OCI-LY1 (cell line): ENCODE results near the gene DRC1.

Source experiments
- H2AFZ ChIP-seq: fragments of 200-600 bp; sonication (generic), shearing (Covaris generic); 2 replicates; pipeline ENCODE4 v1.6.0; 2014; ENCODE audit warnings: antibody characterized with exemption, mild to moderate bottlenecking, low read length
- H3F3A ChIP-seq: fragments of 200-600 bp; sonication (generic), shearing (Covaris generic); 2 replicates; pipeline ENCODE4 v1.6.0; 2014; ENCODE audit warnings: mild to moderate bottlenecking, antibody characterized with exemption, low read length, moderate library complexity; ENCODE audit not compliant: insufficient read depth
- H3K27ac ChIP-seq: fragments of 200-600 bp; sonication (generic); 2 replicates; pipeline ENCODE4 v1.5.1; 2014; ENCODE audit warnings: low read length, mixed run types, mild to moderate bottlenecking, low read depth; ENCODE audit not compliant: poor library complexity, severe bottlenecking
- H3K27me3 ChIP-seq: fragments of 200-600 bp; sonication (generic); 2 replicates; pipeline ENCODE4 v1.6.0; 2014; ENCODE audit warnings: antibody characterized with exemption, mild to moderate bottlenecking, low read length, moderate library complexity; ENCODE audit not compliant: insufficient read depth
- H3K36me3 ChIP-seq: fragments of 200-600 bp; sonication (generic); 2 replicates; pipeline ENCODE4 v1.6.1; 2014; ENCODE audit warnings: mild to moderate bottlenecking, antibody characterized with exemption, low read length, moderate library complexity, mixed read lengths; ENCODE audit not compliant: insufficient read depth
- H3K4me1 ChIP-seq: fragments of 200-600 bp; sonication (generic); 2 replicates; pipeline ENCODE4 v1.5.1; 2014; ENCODE audit warnings: mild to moderate bottlenecking, low read length, moderate library complexity; ENCODE audit not compliant: insufficient read depth, severe bottlenecking
- H3K4me2 ChIP-seq: fragments of 200-600 bp; sonication (generic), shearing (Covaris generic); 2 replicates; pipeline ENCODE4 v1.6.1; 2014; ENCODE audit warnings: low read length
- H3K4me3 ChIP-seq: fragments of 200-600 bp; sonication (generic); 2 replicates; pipeline ENCODE4 v1.5.1; 2014; ENCODE audit warnings: low read length, low read depth, mild to moderate bottlenecking, mixed read lengths; ENCODE audit not compliant: poor library complexity, severe bottlenecking
- H3K79me2 ChIP-seq: fragments of 200-600 bp; shearing (Covaris generic); 2 replicates; pipeline ENCODE4 v1.6.1; 2016; ENCODE audit warnings: mixed run types, low read length, mixed read lengths; ENCODE audit not compliant: insufficient read depth
- H3K9ac ChIP-seq: fragments of 200-600 bp; sonication (generic), shearing (Covaris generic); 2 replicates; pipeline ENCODE4 v1.6.1; 2014; ENCODE audit warnings: mild to moderate bottlenecking, low read length, mixed read lengths
- H3K9me2 ChIP-seq: fragments of 200-600 bp; sonication (generic), shearing (Covaris generic); 2 replicates; pipeline ENCODE4 v1.6.1; 2014; ENCODE audit warnings: low read depth, mild to moderate bottlenecking, low read length, mixed read lengths
- H3K9me3 ChIP-seq: fragments of 200-600 bp; shearing (Covaris generic); 2 replicates; pipeline ENCODE4 v1.6.1; 2014; ENCODE audit warnings: low read length, mixed read lengths
- H4K20me1 ChIP-seq: fragments of 200-600 bp; sonication (generic), shearing (Covaris generic); 2 replicates; pipeline ENCODE4 v1.6.0; 2016; ENCODE audit warnings: mild to moderate bottlenecking, low read length; ENCODE audit not compliant: insufficient read depth
- EZH2 ChIP-seq: fragments of 200-600 bp; sonication (generic), shearing (Covaris generic); IDR thresholded peaks from 2 replicates; pipeline ENCODE4 v1.8.0; 2017; ENCODE audit warnings: borderline replicate concordance, mixed run types, mild to moderate bottlenecking, antibody characterized with exemption, low read length, moderate library complexity, mixed read lengths
- TF ChIP-seq, protein P1 (sequence below): fragments of 200-600 bp; sonication (generic), shearing (Covaris generic); IDR thresholded peaks from 2 replicates; pipeline ENCODE4 v1.5.1; 2017; ENCODE audit warnings: mild to moderate bottlenecking, antibody characterized with exemption, low read length, moderate library complexity, mixed read lengths

DRC1 gene

DNA sequence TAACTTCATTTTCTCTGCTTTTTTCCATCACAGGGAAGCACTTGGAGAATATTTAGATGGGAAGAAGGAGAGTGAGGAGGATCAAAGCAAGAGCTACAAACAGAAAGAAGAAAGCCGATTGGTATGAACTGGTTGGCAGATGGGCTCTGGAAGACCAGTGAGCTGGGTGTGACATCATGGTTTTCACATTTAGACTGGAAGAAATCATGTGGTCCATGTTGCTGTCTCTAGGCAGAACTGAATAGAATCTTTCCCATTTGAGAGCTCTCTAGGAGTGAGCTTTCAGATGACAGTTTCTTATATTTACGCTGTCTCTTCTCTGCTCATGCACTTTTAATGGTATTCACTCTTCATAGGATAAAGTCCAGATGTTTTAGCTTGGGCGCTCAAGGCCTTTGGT is 12.6 kb downstream of the DRC1 start:
- H2AFZ ChIP-seq: no peak overlapping the region
- no peaks in the 10 kb centered on the region for H3K9me2 ChIP-seq
- H3K4me2 ChIP-seq: no peak overlapping the region
- no peak overlapping the region for H3K27ac ChIP-seq
- no peaks in the 10 kb centered on the region for H3F3A ChIP-seq
- no peak overlapping the region for H3K9ac ChIP-seq
- no peaks in the 10 kb centered on the region for H3K36me3 ChIP-seq
- TF ChIP-seq, protein P1, sequence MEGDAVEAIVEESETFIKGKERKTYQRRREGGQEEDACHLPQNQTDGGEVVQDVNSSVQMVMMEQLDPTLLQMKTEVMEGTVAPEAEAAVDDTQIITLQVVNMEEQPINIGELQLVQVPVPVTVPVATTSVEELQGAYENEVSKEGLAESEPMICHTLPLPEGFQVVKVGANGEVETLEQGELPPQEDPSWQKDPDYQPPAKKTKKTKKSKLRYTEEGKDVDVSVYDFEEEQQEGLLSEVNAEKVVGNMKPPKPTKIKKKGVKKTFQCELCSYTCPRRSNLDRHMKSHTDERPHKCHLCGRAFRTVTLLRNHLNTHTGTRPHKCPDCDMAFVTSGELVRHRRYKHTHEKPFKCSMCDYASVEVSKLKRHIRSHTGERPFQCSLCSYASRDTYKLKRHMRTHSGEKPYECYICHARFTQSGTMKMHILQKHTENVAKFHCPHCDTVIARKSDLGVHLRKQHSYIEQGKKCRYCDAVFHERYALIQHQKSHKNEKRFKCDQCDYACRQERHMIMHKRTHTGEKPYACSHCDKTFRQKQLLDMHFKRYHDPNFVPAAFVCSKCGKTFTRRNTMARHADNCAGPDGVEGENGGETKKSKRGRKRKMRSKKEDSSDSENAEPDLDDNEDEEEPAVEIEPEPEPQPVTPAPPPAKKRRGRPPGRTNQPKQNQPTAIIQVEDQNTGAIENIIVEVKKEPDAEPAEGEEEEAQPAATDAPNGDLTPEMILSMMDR: no peak
- no peak for TF ChIP-seq EZH2
- H3K9me3 ChIP-seq: no peaks in the 10 kb centered on the region
- H3K4me3 ChIP-seq: no peak overlapping the region
- H3K79me2 ChIP-seq: no peaks in the 10 kb centered on the region
- no peaks in the 10 kb centered on the region; the same call in 1 of the 2 replicates for H3K27me3 ChIP-seq
- no peaks in the 10 kb centered on the region for H4K20me1 ChIP-seq
- H3K4me1 ChIP-seq: peaks cover 9% of the 10 kb centered on the region

- no peaks in the 10 kb centered on the region; the same call in 1 of the 2 replicates for H3K27me3 ChIP-seq
- H3K4me1 ChIP-seq: no peaks in the 10 kb centered on the region
- H3K9ac ChIP-seq: no peak overlapping the region
- no peaks in the 10 kb centered on the region for H3K36me3 ChIP-seq
- 0 out of 2 replicates have a peak, but pooled peaks cover 3% of the 10 kb centered on the region for H3K9me3 ChIP-seq
- no peak overlapping the region for H2AFZ ChIP-seq
- no peaks in the 10 kb centered on the region for H4K20me1 ChIP-seq
- no peak overlapping the region for H3K4me2 ChIP-seq
- H3K4me3 ChIP-seq: no peak overlapping the region
- H3F3A ChIP-seq: no peaks in the 10 kb centered on the region
- H3K79me2 ChIP-seq: no peaks in the 10 kb centered on the region
- no peak for TF ChIP-seq EZH2
- TF ChIP-seq, protein P1: no peak
- no peaks in the 10 kb centered on the region for H3K9me2 ChIP-seq
- H3K27ac ChIP-seq: no peak overlapping the region
Measured at GRCh38 chr2:26421961-26422360, 20.2 kb downstream of the DRC1 start.

GRCh38 chr2:26422947-26423629 is 21.4 kb downstream of the DRC1 start:
- no peak for TF ChIP-seq EZH2
- TF ChIP-seq, protein P1: no peak
- Histone ChIP-seq H3K9me2 (no peaks in the 10 kb centered on the region), H3K4me3 (no peak overlapping the region), H4K20me1 (no peaks in the 10 kb centered on the region), H2AFZ (no peak overlapping the region), H3K27ac (no peak overlapping the region), H3K4me1 (no peaks in the 10 kb centered on the region), H3K4me2 (no peak overlapping the region), H3K9me3 (0 out of 2 replicates have a peak, but pooled peaks cover 3% of the 10 kb centered on the region), H3K79me2 (no peaks in the 10 kb centered on the region), H3K36me3 (no peaks in the 10 kb centered on the region), H3K27me3 (no peaks in the 10 kb centered on the region; the same call in 1 of the 2 replicates), H3F3A (no peaks in the 10 kb centered on the region), H3K9ac (no peak overlapping the region)
